Activated B cell treated with CpG ODN at 0.5 μM for 24 hours (primary cell): ENCODE measurements around the gene GPR68. TPM values are rescaled to one million over a fixed set of nuclear protein-coding genes. Genes with fewer than 3 reads are reported as not detected.

Experiments used
- ATAC-seq: fragments of 200-7000 bp; cut with Tn5 transposase; one replicate; pipeline ENCODE4 v1.10.0; 2021; ENCODE audit warnings: low read depth, mild to moderate bottlenecking, moderate library complexity
- CTCF ChIA-PET: fragments of 350-600 bp; sonication (Branson Sonifier 250); formaldehyde crosslinking; loops from one replicate; lab custom pipeline; 2021; ENCODE audit warnings: antibody characterized with exemption; lab: Charles Lee
- POLR2A ChIA-PET: fragments of 350-600 bp; sonication (Branson Sonifier 250); formaldehyde crosslinking; loops from one replicate; lab custom pipeline; 2021; ENCODE audit warnings: antibody characterized with exemption; lab: Charles Lee
- DNase-seq: peaks from one replicate; pipeline ENCODE4 v3.0.0; 2022
- H3K27ac Mint-ChIP-seq: one replicate; pipeline ENCODE4 v1.8.0; 2020; ENCODE audit warnings: mixed read lengths
- H3K27me3 Mint-ChIP-seq: one replicate; pipeline ENCODE4 v1.8.0; 2021; ENCODE audit warnings: mixed read lengths
- H3K36me3 Mint-ChIP-seq: one replicate; pipeline ENCODE4 v1.8.0; 2021; ENCODE audit warnings: low read depth, mixed read lengths
- H3K4me1 Mint-ChIP-seq: one replicate; pipeline ENCODE4 v1.8.0; 2021; ENCODE audit warnings: mixed read lengths
- H3K4me3 Mint-ChIP-seq: one replicate; pipeline ENCODE4 v1.8.0; 2020; ENCODE audit warnings: mild to moderate bottlenecking, mixed read lengths
- H3K9me3 Mint-ChIP-seq: one replicate; pipeline ENCODE4 v1.8.0; 2020; ENCODE audit warnings: mixed read lengths
- CTCF ChIP-seq: fragments of 200-600 bp; IDR thresholded peaks from one replicate; pipeline ENCODE4 v1.8.0; 2022; ENCODE audit warnings: antibody characterized with exemption, mild to moderate bottlenecking
- intact Hi-C: fragments of 100-400 bp; cut with micrococcal nuclease; formaldehyde crosslinking; loops from one replicate; pipeline ENCODE4 v1.15.1; 2024
- total RNA-seq: library from RNA; stranded (reverse); gene quantifications from 2 replicates; pipeline ENCODE4 v1.2.3, GENCODE V29; 2022

The GPR68 gene
- total RNA-seq, 1 donor from 2014 or later: 1.8 TPM

GRCh38 chr14:91243074-91243471 is 1.4 kb downstream of the GPR68 start:
- DNase-seq (no peak), ATAC-seq (no peak)
- CTCF ChIA-PET: interaction anchor here (1.1 to 3.9 kb wide), 4 partner anchors 10 to 80 kb away, joined by 3 to 21 read pairs (median 4); no protein-coding TSS in a partner anchor
- Mint-ChIP-seq H3K27ac (peak overlapping the region; percentile 91), H3K4me3 (peak overlapping the region; percentile 75), H3K9me3 (peaks cover 2% of the 10 kb centered on the region), H3K36me3 (no peaks in the 10 kb centered on the region), H3K4me1 (peaks cover 72% of the 10 kb centered on the region), H3K27me3 (no peaks in the 10 kb centered on the region)
- POLR2A ChIA-PET: interaction anchor here (0.6 to 5.4 kb wide), 15 partner anchors 9 to 1422 kb away, joined by 3 to 101 read pairs (median 4); partner anchors contain the start of genes DGLUCY and RPS6KA5
- intact Hi-C loops: loop anchor here (1.0 to 5.0 kb wide), 8 partner anchors 15 to 236 kb away; partner anchors contain the start of gene RPS6KA5
- no peak for TF ChIP-seq CTCF

GRCh38 chr14:91242635-91243034 is 1.9 kb downstream of the GPR68 start:
- Mint-ChIP-seq H3K27me3 (no peaks in the 10 kb centered on the region), H3K4me1 (peaks cover 72% of the 10 kb centered on the region), H3K36me3 (no peaks in the 10 kb centered on the region), H3K27ac (peak overlapping the region; percentile 91), H3K9me3 (peaks cover 2% of the 10 kb centered on the region), H3K4me3 (peak overlapping the region; percentile 75)
- intact Hi-C loops: loop anchor here (1.0 to 5.0 kb wide), 9 partner anchors 11 to 235 kb away; partner anchors contain the start of gene RPS6KA5
- TF ChIP-seq CTCF: no peak
- POLR2A ChIA-PET: interaction anchor here (0.5 to 5.4 kb wide), 14 partner anchors 10 to 267 kb away, joined by 3 to 101 read pairs (median 4); partner anchors contain the start of gene RPS6KA5
- CTCF ChIA-PET: interaction anchor here (1.0 to 3.9 kb wide), 4 partner anchors 44 to 81 kb away, joined by 3 to 21 read pairs (median 4); no protein-coding TSS in a partner anchor
- ATAC-seq: no peak
- DNase-seq: no peak

GRCh38 chr14:91241863-91242262 is 2.6 kb downstream of the GPR68 start:
- CTCF ChIA-PET: interaction anchor here (1.0 to 3.9 kb wide), 3 partner anchors 11 to 65 kb away, joined by 4 to 21 read pairs (median 5); no protein-coding TSS in a partner anchor
- Mint-ChIP-seq H3K4me3 (peak overlapping the region; percentile 75), H3K27me3 (no peaks in the 10 kb centered on the region), H3K27ac (peak overlapping the region; percentile 91), H3K4me1 (peaks cover 68% of the 10 kb centered on the region), H3K36me3 (no peaks in the 10 kb centered on the region), H3K9me3 (no peaks in the 10 kb centered on the region)
- intact Hi-C loops: loop anchor here (1.0 to 5.0 kb wide), 7 partner anchors 11 to 235 kb away; partner anchors contain the start of gene RPS6KA5
- POLR2A ChIA-PET: interaction anchor here (0.9 to 5.4 kb wide), 5 partner anchors 10 to 44 kb away, joined by 3 to 101 read pairs (median 6); no protein-coding TSS in a partner anchor
- no peak for TF ChIP-seq CTCF
- DNase-seq (no peak), ATAC-seq (peak; percentile 66)

GRCh38 chr14:91238661-91239060 is 5.8 kb downstream of the GPR68 start:
- no peak for DNase-seq
- H3K36me3 Mint-ChIP-seq: no peaks in the 10 kb centered on the region
- no peaks in the 10 kb centered on the region for H3K27me3 Mint-ChIP-seq
- POLR2A ChIA-PET: interaction anchor here (1.3 kb wide), 1 partner anchor 9 kb away, joined by 6 read pairs; no protein-coding TSS in a partner anchor
- TF ChIP-seq CTCF: no peak
- H3K4me3 Mint-ChIP-seq: no peak overlapping the region
- no peak for ATAC-seq
- intact Hi-C loops: no loop called here
- H3K4me1 Mint-ChIP-seq: peaks cover 48% of the 10 kb centered on the region
- H3K9me3 Mint-ChIP-seq: no peaks in the 10 kb centered on the region
- CTCF ChIA-PET: no interaction called here
- H3K27ac Mint-ChIP-seq: no peak overlapping the region

- ChIA-PET POLR2A (no interaction called here), CTCF (no interaction called here)
- no peaks in the 10 kb centered on the region for H3K36me3 Mint-ChIP-seq
- TF ChIP-seq CTCF: no peak
- H3K27me3 Mint-ChIP-seq: no peaks in the 10 kb centered on the region
- DNase-seq (no peak), ATAC-seq (no peak)
- intact Hi-C loops: no loop called here
- H3K9me3 Mint-ChIP-seq: no peaks in the 10 kb centered on the region
- H3K4me3 Mint-ChIP-seq: no peak overlapping the region
- no peak overlapping the region for H3K27ac Mint-ChIP-seq
- H3K4me1 Mint-ChIP-seq: peaks cover 42% of the 10 kb centered on the region
These were observed 6.4 kb downstream of the GPR68 start for GRCh38 chr14:91238085-91238484.
